OCI-LY7 (cell line): ENCODE results near the gene SLC44A4. TPM values are rescaled to one million over a fixed set of nuclear protein-coding genes. Genes with fewer than 3 reads are reported as not detected.

Source experiments
- BruUV-seq: library from RNA; stranded (reverse); fragments of 400-500 nt; replicated peaks from 2 replicates; lab custom pipeline; 2021; lab: Mats Ljungman, UMichigan
- CTCF ChIA-PET: fragments of 300-600 bp; sonication (Branson Sonifier 250); formaldehyde crosslinking; loops from one replicate; lab custom pipeline; 2022; ENCODE audit warnings: antibody characterized with exemption; ENCODE audit not compliant: unreplicated experiment; lab: Charles Lee
- POLR2A ChIA-PET: fragments of 300-600 bp; sonication (Branson Sonifier 250); formaldehyde crosslinking; loops from one replicate; lab custom pipeline; 2022; ENCODE audit warnings: antibody characterized with exemption; lab: Charles Lee
- DNase-seq: peaks from one replicate; pipeline ENCODE4 v3.0.0-alpha.2; 2015; ENCODE audit warnings: low spot score
- H2AFZ ChIP-seq: fragments of 200-600 bp; sonication (generic), shearing (Covaris generic); 2 replicates; pipeline ENCODE4 v1.6.1; 2014; ENCODE audit warnings: mild to moderate bottlenecking, antibody characterized with exemption, low read length, moderate library complexity
- H3K27ac ChIP-seq: fragments of 200-600 bp; sonication (generic); 2 replicates; pipeline ENCODE4 v1.5.1; 2014; ENCODE audit warnings: mixed run types, low read depth, mild to moderate bottlenecking, moderate library complexity, low read length, inconsistent platforms; ENCODE audit not compliant: poor library complexity, severe bottlenecking
- H3K36me3 ChIP-seq: fragments of 200-600 bp; sonication (generic); 2 replicates; pipeline ENCODE4 v1.6.1; 2014; ENCODE audit warnings: mild to moderate bottlenecking, antibody characterized with exemption, low read length, moderate library complexity, mixed read lengths; ENCODE audit not compliant: insufficient read depth
- H3K4me1 ChIP-seq: fragments of 200-600 bp; sonication (generic); 2 replicates; pipeline ENCODE4 v1.5.1; 2014; ENCODE audit warnings: mild to moderate bottlenecking, low read length; ENCODE audit not compliant: insufficient read depth, poor library complexity, severe bottlenecking
- H3K4me2 ChIP-seq: fragments of 200-600 bp; sonication (generic); 2 replicates; pipeline ENCODE4 v1.6.1; 2014; ENCODE audit warnings: mild to moderate bottlenecking, low read length
- H3K4me3 ChIP-seq: fragments of 200-600 bp; sonication (generic); 2 replicates; pipeline ENCODE4 v1.5.1; 2014; ENCODE audit warnings: mild to moderate bottlenecking, low read depth, low read length; ENCODE audit not compliant: poor library complexity, severe bottlenecking
- H3K79me2 ChIP-seq: fragments of 200-600 bp; sonication (generic); 2 replicates; pipeline ENCODE4 v1.6.1; 2016; ENCODE audit warnings: low read depth, mild to moderate bottlenecking, low read length, moderate library complexity, mixed read lengths; ENCODE audit not compliant: insufficient read depth
- H3K9me2 ChIP-seq: fragments of 200-600 bp; sonication (generic); 2 replicates; pipeline ENCODE4 v1.6.1; 2016; ENCODE audit warnings: mild to moderate bottlenecking, low read length, mixed read lengths; ENCODE audit not compliant: insufficient read depth
- H3K9me3 ChIP-seq: fragments of 200-600 bp; sonication (generic); 2 replicates; pipeline ENCODE4 v1.6.1; 2014; ENCODE audit warnings: mild to moderate bottlenecking, mixed run types, low read length, mixed read lengths
- H4K20me1 ChIP-seq: fragments of 200-600 bp; sonication (generic); 2 replicates; pipeline ENCODE4 v1.6.1; 2014; ENCODE audit warnings: mild to moderate bottlenecking, antibody characterized with exemption, low read length, moderate library complexity, mixed read lengths; ENCODE audit not compliant: insufficient read depth
- EZH2phosphoT487 ChIP-seq: fragments of 200-600 bp; sonication (generic); IDR thresholded peaks from 2 replicates; pipeline ENCODE4 v1.6.1; 2018; ENCODE audit warnings: low read depth, borderline replicate concordance, mild to moderate bottlenecking, mixed run types, antibody characterized with exemption, low read length, moderate library complexity, mixed read lengths
- intact Hi-C: fragments of 100-400 bp; cut with micrococcal nuclease; formaldehyde crosslinking; loops from one replicate; pipeline ENCODE4 v1.10.0; 2022; ENCODE audit not compliant: unreplicated experiment
- total RNA-seq, 2 experiments: library from RNA; depleted of rRNA in 1 of 2; stranded (reverse); fragments of >200 nt in 1 of 2; shearing (Covaris generic) in 1 of 2; gene quantifications; 2 replicates each; pipeline ENCODE4 v1.2.3, GENCODE V29; 2014 to 2022
- TF ChIP-seq, protein P1 (sequence below): fragments of 200-600 bp; sonication (generic); conservative IDR thresholded peaks from 2 replicates; pipeline ENCODE4 v1.5.1; 2014; ENCODE audit warnings: mild to moderate bottlenecking, antibody characterized with exemption, low read length, moderate library complexity, mixed read lengths

The SLC44A4 gene
- total RNA-seq, 2 experiments from 2014 or later = not detected

DNA sequence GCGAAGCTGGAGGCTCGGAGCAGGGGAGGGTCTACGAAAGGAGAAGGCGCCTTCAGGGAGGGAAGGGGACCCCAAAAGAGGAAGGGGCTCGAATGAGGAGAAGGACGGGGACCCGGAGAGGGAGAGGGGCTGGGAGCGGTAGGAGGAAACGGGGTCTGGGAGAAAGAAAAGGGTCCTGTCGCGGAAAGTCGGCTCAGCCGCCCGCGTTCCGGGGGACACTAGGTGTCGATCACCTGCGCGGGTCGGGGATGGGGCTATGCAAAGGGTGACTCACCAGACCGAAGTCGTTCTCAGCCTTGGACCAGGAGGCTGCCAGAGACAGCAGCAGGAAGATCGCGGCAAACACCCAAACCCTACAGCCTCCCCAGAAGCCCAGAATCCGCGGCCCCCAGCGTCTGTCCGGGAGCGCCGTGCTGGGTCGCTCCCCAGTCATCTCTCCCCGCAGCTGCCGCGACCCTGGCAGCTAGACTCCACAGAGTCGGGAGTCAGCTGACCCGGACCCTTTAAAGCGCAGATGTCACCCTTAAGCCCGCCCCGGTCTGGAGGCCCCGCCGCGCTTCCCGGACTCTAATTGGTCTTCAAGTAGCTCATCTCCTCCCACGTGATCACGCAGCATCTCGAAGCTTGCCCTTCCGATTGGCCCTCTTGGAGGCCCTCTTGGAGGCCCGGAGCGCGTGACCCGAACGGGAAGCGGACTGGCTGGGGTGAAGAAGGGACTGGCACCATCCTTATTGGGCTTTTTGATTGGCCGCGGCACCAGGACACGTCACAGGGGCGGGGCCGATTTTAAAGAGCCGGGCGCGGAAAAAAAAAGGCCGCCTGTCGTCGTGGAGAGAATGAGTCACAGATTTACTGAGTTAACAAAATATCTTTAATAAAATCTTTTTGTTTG lies 16.2 kb downstream of the SLC44A4 start, which contains the start of gene NEU1:
Gene NEU1, minus strand, starts transcription at position 478 of the 892 bp plus-strand sequence. Its CDS starts 45 bp downstream, at position 433.
- no peaks in the 10 kb centered on the region for H3K36me3 ChIP-seq
- H4K20me1 ChIP-seq = no peaks in the 10 kb centered on the region
- peaks cover 20% of the 10 kb centered on the region for H3K4me1 ChIP-seq
- no TSS peak for BruUV-seq
- DNase-seq = peak; percentile 100
- H3K9me3 ChIP-seq = no peaks in the 10 kb centered on the region
- TF ChIP-seq EZH2phosphoT487 = no peak
- peak within 1 kb of the TSS; percentile 76; the same call in 1 of the 2 replicates for H2AFZ ChIP-seq
- CTCF ChIA-PET = no interaction called here
- H3K9me2 ChIP-seq = no peaks in the 10 kb centered on the region
- peak within 1 kb of the TSS; percentile 75 for H3K4me3 ChIP-seq
- H3K27ac ChIP-seq = peak within 1 kb of the TSS; percentile 74
- intact Hi-C loops = loop anchor here (1.0 to 2.0 kb wide), 4 partner anchors 28 to 320 kb away; partner anchors contain the start of genes DDX39B and VARS1
- H3K79me2 ChIP-seq = no peaks in the 10 kb centered on the region
- POLR2A ChIA-PET = interaction anchor here (0.5 to 1.5 kb wide), 15 partner anchors 10 to 198 kb away, joined by 3 to 8 read pairs (median 4); partner anchors contain the start of genes EHMT2, GPANK1, LSM2 and ZBTB12
- peak within 1 kb of the TSS; percentile 85 for H3K4me2 ChIP-seq

DNA sequence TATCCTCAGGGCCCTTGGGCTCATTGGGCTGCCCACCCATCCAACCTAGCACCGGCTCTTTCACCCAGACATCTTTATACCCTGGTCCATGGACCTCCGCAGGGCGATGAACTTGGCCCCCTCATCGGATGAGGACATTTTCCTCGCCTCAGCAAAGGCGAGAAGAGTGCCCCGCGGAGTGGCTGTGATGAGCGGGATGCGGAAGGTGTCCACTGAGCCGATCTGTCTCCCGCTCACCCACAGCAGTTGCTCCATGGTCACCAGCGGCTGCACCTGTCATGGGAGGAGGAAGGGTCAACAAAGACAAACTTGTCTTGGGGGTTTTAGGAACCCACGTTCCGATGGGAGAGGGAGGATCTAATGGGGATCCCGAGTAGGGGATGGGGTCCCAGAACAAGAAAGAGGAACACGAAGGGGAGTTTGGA lies 16.9 kb downstream of the SLC44A4 start:
- no peak overlapping the region for H2AFZ ChIP-seq

DNA sequence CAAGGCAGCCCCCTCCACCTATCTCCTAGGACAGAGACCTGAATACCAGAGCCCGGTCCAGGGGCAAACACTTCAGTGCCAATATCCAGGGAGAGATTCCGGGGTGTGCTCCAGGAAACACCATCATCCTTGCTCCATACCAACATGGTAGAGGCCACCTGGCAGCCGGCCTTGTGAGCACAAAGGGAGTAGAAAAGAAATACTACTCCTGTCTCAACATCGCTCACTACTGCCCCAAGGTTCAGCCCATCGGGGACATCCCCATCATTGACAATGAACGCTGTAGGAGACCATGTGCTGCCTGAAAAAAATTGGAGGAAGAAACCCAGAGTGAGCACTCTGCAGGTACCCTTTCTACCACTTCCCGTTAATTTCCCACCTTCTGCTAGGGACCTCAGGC lies 17.6 kb downstream of the SLC44A4 start:
- TF ChIP-seq, protein P1, sequence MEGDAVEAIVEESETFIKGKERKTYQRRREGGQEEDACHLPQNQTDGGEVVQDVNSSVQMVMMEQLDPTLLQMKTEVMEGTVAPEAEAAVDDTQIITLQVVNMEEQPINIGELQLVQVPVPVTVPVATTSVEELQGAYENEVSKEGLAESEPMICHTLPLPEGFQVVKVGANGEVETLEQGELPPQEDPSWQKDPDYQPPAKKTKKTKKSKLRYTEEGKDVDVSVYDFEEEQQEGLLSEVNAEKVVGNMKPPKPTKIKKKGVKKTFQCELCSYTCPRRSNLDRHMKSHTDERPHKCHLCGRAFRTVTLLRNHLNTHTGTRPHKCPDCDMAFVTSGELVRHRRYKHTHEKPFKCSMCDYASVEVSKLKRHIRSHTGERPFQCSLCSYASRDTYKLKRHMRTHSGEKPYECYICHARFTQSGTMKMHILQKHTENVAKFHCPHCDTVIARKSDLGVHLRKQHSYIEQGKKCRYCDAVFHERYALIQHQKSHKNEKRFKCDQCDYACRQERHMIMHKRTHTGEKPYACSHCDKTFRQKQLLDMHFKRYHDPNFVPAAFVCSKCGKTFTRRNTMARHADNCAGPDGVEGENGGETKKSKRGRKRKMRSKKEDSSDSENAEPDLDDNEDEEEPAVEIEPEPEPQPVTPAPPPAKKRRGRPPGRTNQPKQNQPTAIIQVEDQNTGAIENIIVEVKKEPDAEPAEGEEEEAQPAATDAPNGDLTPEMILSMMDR = no peak
- TF ChIP-seq EZH2phosphoT487 = no peak
- Histone ChIP-seq H4K20me1 (no peaks in the 10 kb centered on the region), H3K79me2 (no peaks in the 10 kb centered on the region), H3K4me1 (peaks cover 20% of the 10 kb centered on the region), H3K9me2 (no peaks in the 10 kb centered on the region), H3K9me3 (no peaks in the 10 kb centered on the region), H3K36me3 (no peaks in the 10 kb centered on the region), H2AFZ (no peak overlapping the region), H3K27ac (no peak overlapping the region), H3K4me3 (no peak overlapping the region), H3K4me2 (no peak overlapping the region)
- intact Hi-C loops = no loop called here
- ChIA-PET POLR2A (interaction anchor here (0.9 kb wide), 1 partner anchor 28 kb away, joined by 3 read pairs; no protein-coding TSS in a partner anchor), CTCF (no interaction called here)
- no peak for DNase-seq
- no TSS peak for BruUV-seq

More for the DNA sequence above, 16.9 kb downstream of the SLC44A4 start:
- BruUV-seq = no TSS peak
- intact Hi-C loops = loop anchor here (2.0 kb wide), 1 partner anchor 67 kb away; the partner anchor contains the start of gene VARS1
- Histone ChIP-seq H4K20me1 (no peaks in the 10 kb centered on the region), H3K4me3 (peak overlapping the region; percentile 75), H3K9me2 (no peaks in the 10 kb centered on the region), H3K36me3 (no peaks in the 10 kb centered on the region), H3K4me2 (peak overlapping the region; percentile 85), H3K4me1 (peaks cover 20% of the 10 kb centered on the region), H3K27ac (no peak overlapping the region), H3K9me3 (no peaks in the 10 kb centered on the region), H3K79me2 (no peaks in the 10 kb centered on the region)
- TF ChIP-seq, protein P1 = no peak
- no peak for TF ChIP-seq EZH2phosphoT487
- POLR2A ChIA-PET = interaction anchor here (1.1 kb wide), 1 partner anchor 54 kb away, joined by 8 read pairs; the partner anchor contains the start of gene LSM2
- CTCF ChIA-PET = no interaction called here
- no peak for DNase-seq
